Calu3 (cell line): ENCODE data around the gene RTN4RL1. TPM values are rescaled to one million over a fixed set of nuclear protein-coding genes. Genes with fewer than 3 reads are reported as not detected.

Experiments
- BruUV-seq: library from RNA; stranded (reverse); fragments of 400-500 nt; replicated peaks from 2 replicates; lab custom pipeline; 2021; lab: Mats Ljungman, UMichigan
- CTCF ChIA-PET: fragments of 300-600 bp; sonication (Branson Sonifier 250); formaldehyde crosslinking; loops from one replicate; lab custom pipeline; 2022; ENCODE audit warnings: antibody characterized with exemption; lab: Charles Lee
- DNase-seq: peaks from one replicate; pipeline ENCODE4 v3.0.0; 2022
- H3K27ac Mint-ChIP-seq: one replicate; pipeline ENCODE4 v1.8.0; 2022; ENCODE audit warnings: mixed read lengths; ENCODE audit not compliant: unreplicated experiment
- H3K27me3 Mint-ChIP-seq: one replicate; pipeline ENCODE4 v1.8.0; 2022; ENCODE audit warnings: mixed read lengths; ENCODE audit not compliant: unreplicated experiment
- H3K36me3 Mint-ChIP-seq: one replicate; pipeline ENCODE4 v1.8.0; 2022; ENCODE audit warnings: mild to moderate bottlenecking, moderate library complexity, mixed read lengths; ENCODE audit not compliant: insufficient read depth, unreplicated experiment
- H3K4me1 Mint-ChIP-seq: one replicate; pipeline ENCODE4 v1.8.0; 2022; ENCODE audit warnings: mild to moderate bottlenecking, low read depth, mixed read lengths; ENCODE audit not compliant: unreplicated experiment
- H3K4me3 Mint-ChIP-seq: one replicate; pipeline ENCODE4 v1.8.0; 2022; ENCODE audit warnings: mild to moderate bottlenecking, low read depth, moderate library complexity, mixed read lengths; ENCODE audit not compliant: unreplicated experiment
- H3K9me3 Mint-ChIP-seq: one replicate; pipeline ENCODE4 v1.8.0; 2022; ENCODE audit warnings: low read depth, mixed read lengths; ENCODE audit not compliant: unreplicated experiment
- intact Hi-C: fragments of 100-400 bp; cut with micrococcal nuclease; formaldehyde crosslinking; loops from one replicate; pipeline ENCODE4 v1.10.0; 2022; ENCODE audit not compliant: unreplicated experiment
- total RNA-seq: library from RNA; stranded (reverse); gene quantifications from 2 replicates; pipeline ENCODE4 v1.2.3, GENCODE V29; 2022
- TF ChIP-seq, protein P1 (sequence below): fragments of 200-600 bp; IDR thresholded peaks from one replicate; pipeline ENCODE4 v1.8.0; 2022; ENCODE audit warnings: antibody characterized with exemption; ENCODE audit not compliant: unreplicated experiment

RTN4RL1 gene
- total RNA-seq, 1 experiment from 2014 or later: not detected

DNA sequence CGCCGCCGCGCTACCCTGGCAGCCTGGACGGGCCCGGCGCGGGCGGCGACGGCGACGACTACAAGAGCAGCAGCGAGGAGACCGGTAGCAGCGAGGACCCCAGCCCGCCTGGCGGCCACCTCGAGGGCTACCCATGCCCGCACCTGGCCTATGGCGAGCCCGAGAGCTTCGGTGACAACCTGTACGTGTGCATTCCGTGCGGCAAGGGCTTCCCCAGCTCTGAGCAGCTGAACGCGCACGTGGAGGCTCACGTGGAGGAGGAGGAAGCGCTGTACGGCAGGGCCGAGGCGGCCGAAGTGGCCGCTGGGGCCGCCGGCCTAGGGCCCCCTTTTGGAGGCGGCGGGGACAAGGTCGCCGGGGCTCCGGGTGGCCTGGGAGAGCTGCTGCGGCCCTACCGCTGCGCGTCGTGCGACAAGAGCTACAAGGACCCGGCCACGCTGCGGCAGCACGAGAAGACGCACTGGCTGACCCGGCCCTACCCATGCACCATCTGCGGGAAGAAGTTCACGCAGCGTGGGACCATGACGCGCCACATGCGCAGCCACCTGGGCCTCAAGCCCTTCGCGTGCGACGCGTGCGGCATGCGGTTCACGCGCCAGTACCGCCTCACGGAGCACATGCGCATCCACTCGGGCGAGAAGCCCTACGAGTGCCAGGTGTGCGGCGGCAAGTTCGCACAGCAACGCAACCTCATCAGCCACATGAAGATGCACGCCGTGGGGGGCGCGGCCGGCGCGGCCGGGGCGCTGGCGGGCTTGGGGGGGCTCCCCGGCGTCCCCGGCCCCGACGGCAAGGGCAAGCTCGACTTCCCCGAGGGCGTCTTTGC is 32.8 kb upstream of the RTN4RL1 start:
- TF ChIP-seq, protein P1, sequence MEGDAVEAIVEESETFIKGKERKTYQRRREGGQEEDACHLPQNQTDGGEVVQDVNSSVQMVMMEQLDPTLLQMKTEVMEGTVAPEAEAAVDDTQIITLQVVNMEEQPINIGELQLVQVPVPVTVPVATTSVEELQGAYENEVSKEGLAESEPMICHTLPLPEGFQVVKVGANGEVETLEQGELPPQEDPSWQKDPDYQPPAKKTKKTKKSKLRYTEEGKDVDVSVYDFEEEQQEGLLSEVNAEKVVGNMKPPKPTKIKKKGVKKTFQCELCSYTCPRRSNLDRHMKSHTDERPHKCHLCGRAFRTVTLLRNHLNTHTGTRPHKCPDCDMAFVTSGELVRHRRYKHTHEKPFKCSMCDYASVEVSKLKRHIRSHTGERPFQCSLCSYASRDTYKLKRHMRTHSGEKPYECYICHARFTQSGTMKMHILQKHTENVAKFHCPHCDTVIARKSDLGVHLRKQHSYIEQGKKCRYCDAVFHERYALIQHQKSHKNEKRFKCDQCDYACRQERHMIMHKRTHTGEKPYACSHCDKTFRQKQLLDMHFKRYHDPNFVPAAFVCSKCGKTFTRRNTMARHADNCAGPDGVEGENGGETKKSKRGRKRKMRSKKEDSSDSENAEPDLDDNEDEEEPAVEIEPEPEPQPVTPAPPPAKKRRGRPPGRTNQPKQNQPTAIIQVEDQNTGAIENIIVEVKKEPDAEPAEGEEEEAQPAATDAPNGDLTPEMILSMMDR: no peak
- H3K27ac Mint-ChIP-seq: no peak overlapping the region
- peaks cover 5% of the 10 kb centered on the region for H3K36me3 Mint-ChIP-seq
- CTCF ChIA-PET: interaction anchor here (0.5 to 1.7 kb wide), 3 partner anchors 33 to 187 kb away, joined by 3 to 19 read pairs (median 4); no protein-coding TSS in a partner anchor
- H3K27me3 Mint-ChIP-seq: peaks cover 10% of the 10 kb centered on the region
- no peaks in the 10 kb centered on the region for H3K4me1 Mint-ChIP-seq
- intact Hi-C loops: loop anchor here (1.0 kb wide), 1 partner anchor 186 kb away; no protein-coding TSS in a partner anchor
- no peaks in the 10 kb centered on the region for H3K9me3 Mint-ChIP-seq
- no peak for DNase-seq
- H3K4me3 Mint-ChIP-seq: no peak overlapping the region
- BruUV-seq: no TSS peak

- Mint-ChIP-seq H3K27ac (no peak overlapping the region), H3K27me3 (peaks cover 17% of the 10 kb centered on the region), H3K4me1 (peaks cover under 1% of the 10 kb centered on the region), H3K36me3 (peaks cover 5% of the 10 kb centered on the region), H3K9me3 (no peaks in the 10 kb centered on the region), H3K4me3 (no peak overlapping the region)
- CTCF ChIA-PET: no interaction called here
- no TSS peak for BruUV-seq
- no peak for DNase-seq
- TF ChIP-seq, protein P1: no peak
- intact Hi-C loops: no loop called here
Observed at GRCh38 chr17:2057175-2057759, 32.1 kb upstream of the RTN4RL1 start.

DNA sequence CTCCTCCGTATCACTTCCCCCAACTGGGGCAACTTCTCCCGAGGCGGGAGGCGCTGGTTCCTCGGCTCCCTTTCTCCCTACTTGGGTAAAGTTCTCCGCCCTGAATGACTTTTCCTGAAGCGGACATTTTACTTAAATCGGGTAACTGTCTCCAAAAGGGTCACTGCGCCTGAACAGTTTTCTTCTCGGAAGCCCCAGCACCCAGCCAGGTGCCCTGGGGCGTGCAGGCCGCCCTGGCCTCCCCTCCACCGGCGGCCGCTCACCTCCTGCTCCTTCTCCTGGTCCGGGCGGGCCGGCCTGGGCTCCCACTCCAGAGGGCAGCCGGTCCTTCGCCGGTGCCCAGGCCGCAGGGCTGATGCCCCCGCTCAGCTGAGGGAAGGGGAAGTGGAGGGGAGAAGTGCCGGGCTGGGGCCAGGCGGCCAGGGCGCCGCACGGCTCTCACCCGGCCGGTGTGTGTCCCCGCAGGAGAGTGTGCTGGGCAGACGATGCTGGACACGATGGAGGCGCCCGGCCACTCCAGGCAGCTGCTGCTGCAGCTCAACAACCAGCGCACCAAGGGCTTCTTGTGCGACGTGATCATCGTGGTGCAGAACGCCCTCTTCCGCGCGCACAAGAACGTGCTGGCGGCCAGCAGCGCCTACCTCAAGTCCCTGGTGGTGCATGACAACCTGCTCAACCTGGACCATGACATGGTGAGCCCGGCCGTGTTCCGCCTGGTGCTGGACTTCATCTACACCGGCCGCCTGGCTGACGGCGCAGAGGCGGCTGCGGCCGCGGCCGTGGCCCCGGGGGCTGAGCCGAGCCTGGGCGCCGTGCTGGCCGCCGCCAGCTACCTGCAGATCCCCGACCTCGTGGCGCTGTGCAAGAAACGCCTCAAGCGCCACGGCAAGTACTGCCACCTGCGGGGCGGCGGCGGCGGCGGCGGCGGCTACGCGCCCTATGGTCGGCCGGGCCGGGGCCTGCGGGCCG is 31.4 kb upstream of the RTN4RL1 start:
- intact Hi-C loops: no loop called here
- CTCF ChIA-PET: interaction anchor here (2.6 kb wide), 1 partner anchor 188 kb away, joined by 22 read pairs; no protein-coding TSS in a partner anchor
- TF ChIP-seq, protein P1: no peak
- Mint-ChIP-seq H3K36me3 (peaks cover 5% of the 10 kb centered on the region), H3K4me1 (peaks cover 8% of the 10 kb centered on the region), H3K27ac (no peak overlapping the region), H3K4me3 (no peak overlapping the region), H3K27me3 (peaks cover 25% of the 10 kb centered on the region), H3K9me3 (no peaks in the 10 kb centered on the region)
- DNase-seq: no peak
- no TSS peak for BruUV-seq
